NCI-H2227 (cell line): ENCODE results near the gene FBXO34.
"Not testable (repeated sequence)": the region's sequence is repeated elsewhere in the genome, so short reads cannot be mapped to it uniquely, and the experiment has no call there.

Experiments used
- DNase-seq: peaks from one replicate; lab custom pipeline; 2025; ENCODE audit not compliant: unreplicated experiment; lab: John Stamatoyannopoulos, UW

Gene FBXO34

GRCh38 chr14:55306938-55307589, 35.8 kb downstream of the FBXO34 start:
- DNase-seq = peak; percentile 13

- no peak for DNase-seq
These were observed 37.9 kb downstream of the FBXO34 start for GRCh38 chr14:55309154-55309553.

- DNase-seq = no peak
These were observed 38.6 kb downstream of the FBXO34 start for GRCh38 chr14:55309761-55310365.

GRCh38 chr14:55312379-55313030, 41.3 kb downstream of the FBXO34 start:
- DNase-seq = not testable (repeated sequence)

- DNase-seq = no peak
These were observed 42.3 kb downstream of the FBXO34 start for GRCh38 chr14:55313480-55313879.

GRCh38 chr14:55314449-55314848, 43.2 kb downstream of the FBXO34 start:
- DNase-seq = no peak

- no peak for DNase-seq
These were observed 45.3 kb downstream of the FBXO34 start for GRCh38 chr14:55316564-55316963.

GRCh38 chr14:55317542-55318306, 46.5 kb downstream of the FBXO34 start:
- no peak for DNase-seq

GRCh38 chr14:55318694-55319093, 47.5 kb downstream of the FBXO34 start:
- no peak for DNase-seq

GRCh38 chr14:55323910-55324309, 52.7 kb downstream of the FBXO34 start:
- no peak for DNase-seq

GRCh38 chr14:55324812-55325211, 53.6 kb downstream of the FBXO34 start:
- DNase-seq = no peak

- DNase-seq = no peak
These were observed 56.0 kb downstream of the FBXO34 start for GRCh38 chr14:55327179-55327578.

- no peak for DNase-seq
These were observed 57.1 kb downstream of the FBXO34 start for GRCh38 chr14:55328317-55328716.

- DNase-seq = no peak
These were observed 58.9 kb downstream of the FBXO34 start for GRCh38 chr14:55329999-55330710.

- DNase-seq = no peak
These were observed 61.7 kb downstream of the FBXO34 start for GRCh38 chr14:55332654-55333570.

- no peak for DNase-seq
These were observed 62.7 kb downstream of the FBXO34 start for GRCh38 chr14:55333711-55334485.

- DNase-seq = no peak
These were observed 64.9 kb downstream of the FBXO34 start for GRCh38 chr14:55336162-55336561.

GRCh38 chr14:55336691-55337090, 65.5 kb downstream of the FBXO34 start:
- DNase-seq = no peak

- no peak for DNase-seq
These were observed 68.5 kb downstream of the FBXO34 start for GRCh38 chr14:55339770-55340169.
